ENCODE data around the gene GPR25. TPM values are rescaled to one million over a fixed set of nuclear protein-coding genes. Genes with fewer than 3 reads are reported as not detected.

Gene GPR25
- total and polyA plus RNA-seq, 2 of the 4 experiments (the other 2 are of a cell fraction): not detected

Other genes starting within 250 kb of the GPR25 start
- 9.1 and 11.1 TPM in 2 replicates for gene DDX59, start 203.1 kb upstream of the GPR25 start, total RNA-seq (2012; rRNA removed)
- gene DDX59, start 203.1 kb upstream of the GPR25 start, polyA plus RNA-seq (2012; rRNA removed): 6.8 and 8.6 TPM in 2 replicates
- 29.4 and 43.0 TPM in 2 replicates for gene CAMSAP2, start 134.1 kb upstream of the GPR25 start, total RNA-seq (2012; rRNA removed)
- 6.9 and 8.3 TPM in 2 replicates for gene CAMSAP2, start 134.1 kb upstream of the GPR25 start, polyA plus RNA-seq (2012; rRNA removed)
- under 0.01 TPM in 1 of 2 replicates, not detected in the other for gene INAVA, start 21.9 kb downstream of the GPR25 start, total RNA-seq (2012; rRNA removed)
- 0.07 and 0.13 TPM in 2 replicates for gene INAVA, start 21.9 kb downstream of the GPR25 start, polyA plus RNA-seq (2012; rRNA removed)
- 0.36 and 0.56 TPM in 2 replicates for gene KIF21B, start 150.7 kb downstream of the GPR25 start, total RNA-seq (2012; rRNA removed)
- 0.55 and 0.60 TPM in 2 replicates for gene KIF21B, start 150.7 kb downstream of the GPR25 start, polyA plus RNA-seq (2012; rRNA removed)
- gene CACNA1S, start 239.4 kb downstream of the GPR25 start, total RNA-seq (2012; rRNA removed): not detected in 2 replicates
- gene CACNA1S, start 239.4 kb downstream of the GPR25 start, polyA plus RNA-seq (2012; rRNA removed): not detected in 2 replicates

All from IMR-90 (cell line).